T47D (cell line): ENCODE measurements around the gene TUBAL3.
"Not testable (repeated sequence)": the region's sequence is repeated elsewhere in the genome, so short reads cannot be mapped to it uniquely, and the experiment has no call there.

Experiments used
- DNase-seq, 2 experiments: peaks; one replicate each; pipeline versions ENCODE4 v3.0.0 to v3.0.0-alpha.2; 2011 to 2012; ENCODE audit warnings: low read depth in 1 of 2, low spot score in 1 of 2
- JUND ChIP-seq: IDR thresholded peaks from 2 replicates; pipeline ENCODE4 v1.6.1; 2012; ENCODE audit warnings: low read depth
- in situ Hi-C: cut with HindIII; loops from 2 replicates; pipeline ENCODE4 v1.10.0; 2016; ENCODE audit warnings: low sequenced_read_pairs, low pct_unique_long_range_greater_than_20kb

The TUBAL3 gene

GRCh38 chr10:5413012-5413938, 8.6 kb upstream of the TUBAL3 start:
- no peak for TF ChIP-seq JUND
- DNase-seq, result peak; percentile 61 to 66
- in situ Hi-C loops, result no loop called here

GRCh38 chr10:5412277-5412941, 7.8 kb upstream of the TUBAL3 start, which contains the start of gene NET1:
TSS of gene NET1 (plus strand) at chr10:5412557. CDS start at chr10:5412693, 136 bp downstream.
- TF ChIP-seq JUND, result no peak
- peak; percentile 95 to 96 for DNase-seq
- in situ Hi-C loops, result no loop called here

- TF ChIP-seq JUND, result no peak
- DNase-seq, result no peak
- in situ Hi-C loops, result no loop called here
Measured at GRCh38 chr10:5411941-5412276, 7.3 kb upstream of the TUBAL3 start.

DNA sequence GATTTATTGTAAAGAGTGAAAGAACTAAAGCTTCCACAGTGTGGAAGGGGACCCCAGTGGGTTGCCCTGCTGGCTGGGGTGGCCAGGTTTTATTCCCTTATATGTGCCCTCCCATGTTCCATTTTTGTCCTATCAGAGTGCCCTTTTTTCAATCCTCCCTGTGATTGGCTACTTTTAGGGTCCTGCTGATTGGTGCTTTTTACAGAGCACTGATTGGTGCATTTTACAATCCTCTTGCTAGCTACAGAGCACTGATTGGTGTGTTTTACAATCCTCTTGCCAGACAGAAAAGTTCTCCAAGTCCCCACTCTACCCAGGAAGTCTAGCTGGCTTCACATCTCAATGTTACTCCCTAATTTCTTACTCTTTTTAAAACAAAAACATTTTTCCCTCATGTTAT, 6.2 kb upstream of the TUBAL3 start:
- DNase-seq, in situ Hi-C loops: not testable (repeated sequence)

- in situ Hi-C loops, result no loop called here
- no peak for DNase-seq
- TF ChIP-seq JUND, result no peak
Measured at GRCh38 chr10:5406918-5407317, 2.3 kb upstream of the TUBAL3 start.

DNA sequence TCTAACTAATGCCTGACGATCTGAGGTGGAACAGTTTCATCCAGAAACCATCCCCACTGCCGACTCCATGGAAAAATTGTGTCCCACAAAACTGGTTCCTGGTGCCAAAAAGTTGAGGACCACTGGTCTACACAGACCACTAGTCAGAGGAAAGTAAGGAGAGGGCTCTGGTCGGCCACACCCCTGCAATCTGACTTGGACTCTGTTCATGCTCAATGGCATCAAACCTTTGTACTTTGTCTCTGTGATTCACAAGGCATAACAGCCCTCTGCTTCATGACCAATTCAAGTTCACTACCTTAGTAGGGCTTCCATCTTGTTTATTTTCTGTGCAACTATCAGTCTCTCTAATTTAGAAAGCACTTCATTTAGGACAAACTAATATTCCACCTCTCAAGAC, 1.8 kb downstream of the TUBAL3 start:
- DNase-seq, result no peak
- TF ChIP-seq JUND, result no peak
- in situ Hi-C loops, result no loop called here

- in situ Hi-C loops, result no loop called here
- no peak for TF ChIP-seq JUND
- DNase-seq, result no peak
Measured at GRCh38 chr10:5400468-5401240, 4.0 kb downstream of the TUBAL3 start.

DNA sequence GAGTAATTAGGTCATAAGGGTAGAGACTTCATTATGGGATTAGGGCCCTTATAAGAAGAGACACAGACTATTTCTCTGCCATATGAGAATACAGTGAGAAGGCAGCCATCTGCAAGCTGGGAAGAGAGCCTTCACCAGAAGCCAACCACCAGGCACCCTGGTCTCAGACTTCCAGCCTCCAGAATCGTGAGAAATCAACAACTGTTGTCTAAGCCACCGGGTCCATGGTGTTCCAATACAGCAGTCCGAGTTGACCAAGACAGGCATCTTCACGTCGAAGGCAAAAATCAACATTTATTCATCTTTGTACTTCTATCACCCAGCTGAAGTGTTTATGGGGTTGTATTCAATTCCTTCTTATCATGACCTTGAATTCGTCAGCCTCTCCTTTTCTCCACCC, 5.3 kb downstream of the TUBAL3 start:
- in situ Hi-C loops, result no loop called here
- DNase-seq, result no peak
- no peak for TF ChIP-seq JUND

GRCh38 chr10:5396556-5397300, 7.9 kb downstream of the TUBAL3 start:
- in situ Hi-C loops, result no loop called here
- no peak for DNase-seq
- TF ChIP-seq JUND, result no peak

- TF ChIP-seq JUND, result no peak
- in situ Hi-C loops, result no loop called here
- no peak for DNase-seq
Measured at GRCh38 chr10:5395168-5395567, 9.5 kb downstream of the TUBAL3 start.

DNA sequence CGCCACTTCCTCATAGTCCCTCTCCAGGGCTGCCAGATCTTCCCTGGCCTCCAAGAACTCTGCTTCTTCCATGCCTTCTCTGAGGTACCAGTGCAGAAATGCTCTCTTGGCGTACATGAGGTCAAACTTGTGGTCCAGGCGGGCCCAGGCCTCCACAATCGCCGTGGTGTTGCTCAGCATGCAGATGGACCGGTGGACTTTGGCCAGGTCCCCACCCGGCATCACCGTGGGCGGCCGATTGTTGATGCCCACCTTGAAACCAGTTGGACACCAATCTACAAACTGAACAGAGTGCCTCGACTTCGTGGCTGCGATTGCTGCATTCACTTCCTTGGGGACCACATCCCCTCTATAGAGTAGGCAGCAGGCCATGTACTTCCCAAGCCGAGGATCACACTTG, 11.1 kb downstream of the TUBAL3 start:
- in situ Hi-C loops, result no loop called here
- DNase-seq, result no peak
- TF ChIP-seq JUND, result no peak

- DNase-seq, result no peak
- in situ Hi-C loops, result no loop called here
- no peak for TF ChIP-seq JUND
Measured at GRCh38 chr10:5391790-5392189, 12.8 kb downstream of the TUBAL3 start.
